Neural cell (in vitro differentiated cells): ENCODE data around the gene ABHD10. TPM values are rescaled to one million over a fixed set of nuclear protein-coding genes. Genes with fewer than 3 reads are reported as not detected.

Experiments
- H2AFZ ChIP-seq: fragments of 200-600, 300-800 bp; sonication (generic), shearing (Covaris generic); 2 replicates; pipeline ENCODE4 v1.6.0; 2014; ENCODE audit warnings: low read depth, mild to moderate bottlenecking, antibody characterized with exemption, low read length, moderate library complexity
- H3F3A ChIP-seq: fragments of 200-600 bp; shearing (Covaris generic); 2 replicates; pipeline ENCODE4 v1.6.1; 2016; ENCODE audit warnings: mild to moderate bottlenecking, moderate library complexity, mixed read lengths, antibody characterized with exemption, low read length; ENCODE audit not compliant: insufficient read depth, poor library complexity, severe bottlenecking
- H3K27ac ChIP-seq: fragments of 200-600, 300-800 bp; sonication (generic), shearing (Covaris generic); 2 replicates; pipeline ENCODE4 v1.5.1; 2014; ENCODE audit warnings: mild to moderate bottlenecking, low read length, moderate library complexity
- H3K27me3 ChIP-seq: fragments of 300-800, 200-600 bp; sonication (generic), shearing (Covaris generic); 2 replicates; pipeline ENCODE4 v1.6.0; 2014; ENCODE audit warnings: mild to moderate bottlenecking, low read depth, low read length, moderate library complexity; ENCODE audit not compliant: insufficient read depth
- H3K36me3 ChIP-seq: fragments of 300-800, 200-600 bp; sonication (generic), shearing (Covaris generic); 2 replicates; pipeline ENCODE4 v1.5.1; 2014; ENCODE audit warnings: mild to moderate bottlenecking, antibody characterized with exemption, low read length, moderate library complexity; ENCODE audit not compliant: insufficient read depth
- H3K4me2 ChIP-seq: fragments of 300-800, 200-600 bp; sonication (generic), shearing (Covaris generic); 2 replicates; pipeline ENCODE4 v1.6.0; 2014; ENCODE audit warnings: mild to moderate bottlenecking, low read length
- H3K4me3 ChIP-seq: fragments of 300-800, 200-600 bp; sonication (generic), shearing (Covaris generic); 2 replicates; pipeline ENCODE4 v1.5.1; 2014; ENCODE audit warnings: mild to moderate bottlenecking, low read length, moderate library complexity
- H3K79me2 ChIP-seq: fragments of 200-600 bp; shearing (Covaris generic); replicated peaks from 2 replicates; pipeline ENCODE4 v1.6.0; 2014; ENCODE audit warnings: mild to moderate bottlenecking, low read length, moderate library complexity; ENCODE audit not compliant: insufficient read depth
- H3K9ac ChIP-seq: fragments of 300-800, 200-600 bp; sonication (generic), shearing (Covaris generic); 2 replicates; pipeline ENCODE4 v1.6.1; 2016; ENCODE audit warnings: mild to moderate bottlenecking, low read length, mixed read lengths
- H3K9me2 ChIP-seq: fragments of 200-600 bp; shearing (Covaris generic); 2 replicates; pipeline ENCODE4 v1.6.1; 2016; ENCODE audit warnings: mild to moderate bottlenecking, low read length, mixed read lengths; ENCODE audit not compliant: insufficient read depth
- H3K9me3 ChIP-seq: fragments of 200-600, 300-800 bp; sonication (generic), shearing (Covaris generic); 2 replicates; pipeline ENCODE4 v1.6.1; 2016; ENCODE audit warnings: mild to moderate bottlenecking, mixed run types, low read length, moderate library complexity, mixed read lengths
- H4K20me1 ChIP-seq: fragments of 200-600 bp; shearing (Covaris generic); 2 replicates; pipeline ENCODE4 v1.6.1; 2016; ENCODE audit warnings: mild to moderate bottlenecking, mixed run types; ENCODE audit not compliant: insufficient read depth
- CTCF ChIP-seq: fragments of 450-650 bp; IDR thresholded peaks from 2 replicates; pipeline ENCODE4 v1.5.1; 2014; ENCODE audit warnings: antibody characterized with exemption, mild to moderate bottlenecking, moderate library complexity; ENCODE audit not compliant: poor library complexity, severe bottlenecking
- EP300 ChIP-seq: fragments of 450-650 bp; conservative IDR thresholded peaks from 2 replicates; pipeline ENCODE4 v1.6.1; 2014; ENCODE audit warnings: antibody characterized with exemption, mild to moderate bottlenecking, moderate library complexity; ENCODE audit not compliant: poor library complexity, severe bottlenecking
- EZH2 ChIP-seq: fragments of 200-600, 300-800 bp; shearing (Covaris generic), sonication (generic); IDR thresholded peaks from 2 replicates; pipeline ENCODE4 v1.6.1; 2014; ENCODE audit warnings: antibody characterized with exemption, low read length, borderline replicate concordance, mild to moderate bottlenecking; ENCODE audit not compliant: insufficient read depth, poor library complexity, severe bottlenecking
- MXI1 ChIP-seq: fragments of 450-650 bp; conservative IDR thresholded peaks from 2 replicates; pipeline ENCODE4 v1.6.1; 2014; ENCODE audit warnings: antibody characterized with exemption, mild to moderate bottlenecking; ENCODE audit not compliant: poor library complexity, severe bottlenecking
- POLR2AphosphoS5 ChIP-seq: IDR thresholded peaks from 2 replicates; pipeline ENCODE4 v1.6.1; 2012
- RAD21 ChIP-seq: fragments of 450-650 bp; conservative IDR thresholded peaks from 2 replicates; pipeline ENCODE4 v1.6.1; 2014; ENCODE audit warnings: antibody characterized with exemption, mild to moderate bottlenecking, moderate library complexity
- SMC3 ChIP-seq: fragments of 450-650 bp; conservative IDR thresholded peaks from 2 replicates; pipeline ENCODE4 v1.6.1; 2014; ENCODE audit warnings: antibody characterized with exemption, mild to moderate bottlenecking, moderate library complexity; ENCODE audit not compliant: poor library complexity
- TAF1 ChIP-seq: IDR thresholded peaks from 2 replicates; pipeline ENCODE4 v1.6.1; 2012; ENCODE audit warnings: low read depth
- polyA plus RNA-seq: library from polyadenylated mRNA; depleted of rRNA; stranded (reverse); fragments of >200 nt; gene quantifications from 2 replicates; pipeline ENCODE4 v1.2.3, GENCODE V29; 2014
- TF ChIP-seq, protein P1 (sequence below): IDR thresholded peaks from 2 replicates; pipeline ENCODE4 v1.6.1; 2012; ENCODE audit warnings: borderline replicate concordance

Gene ABHD10
- polyA plus RNA-seq, 1 donor from 2014 or later = 84.7 TPM

- no peaks in the 10 kb centered on the region for H3K9me2 ChIP-seq
- no peaks in the 10 kb centered on the region for H3K36me3 ChIP-seq
- no peaks in the 10 kb centered on the region for H3K9me3 ChIP-seq
- no peak overlapping the region for H3K27ac ChIP-seq
- H3K79me2 ChIP-seq = no peaks in the 10 kb centered on the region
- no peaks in the 10 kb centered on the region for H3K27me3 ChIP-seq
- no peak overlapping the region for H2AFZ ChIP-seq
- no peak overlapping the region for H3K4me2 ChIP-seq
- H3K9ac ChIP-seq = no peak overlapping the region
- no peak overlapping the region for H3K4me3 ChIP-seq
- TF ChIP-seq RAD21 = no peak
- TF ChIP-seq, protein P1, sequence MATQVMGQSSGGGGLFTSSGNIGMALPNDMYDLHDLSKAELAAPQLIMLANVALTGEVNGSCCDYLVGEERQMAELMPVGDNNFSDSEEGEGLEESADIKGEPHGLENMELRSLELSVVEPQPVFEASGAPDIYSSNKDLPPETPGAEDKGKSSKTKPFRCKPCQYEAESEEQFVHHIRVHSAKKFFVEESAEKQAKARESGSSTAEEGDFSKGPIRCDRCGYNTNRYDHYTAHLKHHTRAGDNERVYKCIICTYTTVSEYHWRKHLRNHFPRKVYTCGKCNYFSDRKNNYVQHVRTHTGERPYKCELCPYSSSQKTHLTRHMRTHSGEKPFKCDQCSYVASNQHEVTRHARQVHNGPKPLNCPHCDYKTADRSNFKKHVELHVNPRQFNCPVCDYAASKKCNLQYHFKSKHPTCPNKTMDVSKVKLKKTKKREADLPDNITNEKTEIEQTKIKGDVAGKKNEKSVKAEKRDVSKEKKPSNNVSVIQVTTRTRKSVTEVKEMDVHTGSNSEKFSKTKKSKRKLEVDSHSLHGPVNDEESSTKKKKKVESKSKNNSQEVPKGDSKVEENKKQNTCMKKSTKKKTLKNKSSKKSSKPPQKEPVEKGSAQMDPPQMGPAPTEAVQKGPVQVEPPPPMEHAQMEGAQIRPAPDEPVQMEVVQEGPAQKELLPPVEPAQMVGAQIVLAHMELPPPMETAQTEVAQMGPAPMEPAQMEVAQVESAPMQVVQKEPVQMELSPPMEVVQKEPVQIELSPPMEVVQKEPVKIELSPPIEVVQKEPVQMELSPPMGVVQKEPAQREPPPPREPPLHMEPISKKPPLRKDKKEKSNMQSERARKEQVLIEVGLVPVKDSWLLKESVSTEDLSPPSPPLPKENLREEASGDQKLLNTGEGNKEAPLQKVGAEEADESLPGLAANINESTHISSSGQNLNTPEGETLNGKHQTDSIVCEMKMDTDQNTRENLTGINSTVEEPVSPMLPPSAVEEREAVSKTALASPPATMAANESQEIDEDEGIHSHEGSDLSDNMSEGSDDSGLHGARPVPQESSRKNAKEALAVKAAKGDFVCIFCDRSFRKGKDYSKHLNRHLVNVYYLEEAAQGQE = no peak
- TF ChIP-seq SMC3 = no peak
- no peak for TF ChIP-seq CTCF
- TF ChIP-seq EZH2 = no peak
- no peak for TF ChIP-seq EP300
- no peak for TF ChIP-seq TAF1
- TF ChIP-seq MXI1 = no peak
- TF ChIP-seq POLR2AphosphoS5 = no peak
- H4K20me1 ChIP-seq = no peaks in the 10 kb centered on the region
- no peaks in the 10 kb centered on the region for H3F3A ChIP-seq
These were observed 52.1 kb downstream of the ABHD10 start for GRCh38 chr3:112030901-112031300.

GRCh38 chr3:112032098-112032731 is 53.4 kb downstream of the ABHD10 start:
- H3K27me3 ChIP-seq = no peaks in the 10 kb centered on the region
- no peaks in the 10 kb centered on the region for H3K9me3 ChIP-seq
- no peak overlapping the region for H3K27ac ChIP-seq
- H3F3A ChIP-seq = no peaks in the 10 kb centered on the region
- TF ChIP-seq SMC3 (no peak), RAD21 (no peak), MXI1 (no peak), CTCF (no peak), EP300 (no peak), EZH2 (no peak), TAF1 (no peak), POLR2AphosphoS5 (no peak)
- TF ChIP-seq, protein P1 = no peak
- no peak overlapping the region for H2AFZ ChIP-seq
- H4K20me1 ChIP-seq = no peaks in the 10 kb centered on the region
- no peaks in the 10 kb centered on the region for H3K9me2 ChIP-seq
- no peak overlapping the region for H3K4me2 ChIP-seq
- no peaks in the 10 kb centered on the region for H3K79me2 ChIP-seq
- H3K9ac ChIP-seq = no peak overlapping the region
- no peak overlapping the region for H3K4me3 ChIP-seq
- H3K36me3 ChIP-seq = no peaks in the 10 kb centered on the region
